Caco-2 (cell line): ENCODE results near the gene ATOX1. TPM values are rescaled to one million over a fixed set of nuclear protein-coding genes. Genes with fewer than 3 reads are reported as not detected.

Experiments
- BruUV-seq: library from RNA; stranded (reverse); fragments of 400-500 nt; replicated peaks from 2 replicates; lab custom pipeline; 2021; lab: Mats Ljungman, UMichigan
- CTCF ChIA-PET: fragments of 300-600 bp; sonication (Branson Sonifier 250); formaldehyde crosslinking; loops from one replicate; lab custom pipeline; 2022; ENCODE audit warnings: antibody characterized with exemption; lab: Charles Lee
- POLR2A ChIA-PET: fragments of 300-600 bp; sonication (Branson Sonifier 250); formaldehyde crosslinking; loops from one replicate; lab custom pipeline; 2022; ENCODE audit warnings: antibody characterized with exemption; lab: Charles Lee
- DNase-seq, 2 experiments: peaks; one replicate each; pipeline versions ENCODE4 v3.0.0 to v3.0.0-alpha.2; 2020 to 2022
- H3K27me3 ChIP-seq: replicated peaks from 2 replicates; pipeline ENCODE4 v1.6.0; 2011; ENCODE audit warnings: low read length; ENCODE audit not compliant: control insufficient read depth, insufficient read depth
- H3K36me3 ChIP-seq: 2 replicates; pipeline ENCODE4 v1.5.1; 2011; ENCODE audit warnings: low read length; ENCODE audit not compliant: control insufficient read depth, insufficient read depth
- H3K4me1 ChIP-seq: fragments of 250-450 bp; sonication (Bioruptor Pico); 2 replicates; pipeline ENCODE4 v1.5.1; 2020; ENCODE audit warnings: mild to moderate bottlenecking
- H3K4me3 ChIP-seq: 2 replicates; pipeline ENCODE4 v1.5.1; 2011; ENCODE audit warnings: low read depth, mild to moderate bottlenecking, control low read depth, low read length
- H3K9me3 ChIP-seq: fragments of 250-450 bp; sonication (Bioruptor Pico); 2 replicates; pipeline ENCODE4 v1.5.1; 2020; ENCODE audit warnings: mild to moderate bottlenecking, moderate library complexity
- H3K27ac Mint-ChIP-seq: one replicate; pipeline ENCODE4 v1.8.0; 2022; ENCODE audit warnings: mixed read lengths; ENCODE audit not compliant: unreplicated experiment
- H3K27me3 Mint-ChIP-seq: one replicate; pipeline ENCODE4 v1.8.0; 2022; ENCODE audit warnings: mixed read lengths; ENCODE audit not compliant: insufficient read depth, unreplicated experiment
- H3K36me3 Mint-ChIP-seq: one replicate; pipeline ENCODE4 v1.8.0; 2022; ENCODE audit warnings: mild to moderate bottlenecking, mixed read lengths; ENCODE audit not compliant: insufficient read depth, unreplicated experiment
- H3K4me1 Mint-ChIP-seq: one replicate; pipeline ENCODE4 v1.8.0; 2022; ENCODE audit warnings: low read depth, mixed read lengths; ENCODE audit not compliant: unreplicated experiment
- H3K4me3 Mint-ChIP-seq: one replicate; pipeline ENCODE4 v1.8.0; 2022; ENCODE audit warnings: mild to moderate bottlenecking, moderate library complexity, mixed read lengths; ENCODE audit not compliant: unreplicated experiment
- H3K9me3 Mint-ChIP-seq: one replicate; pipeline ENCODE4 v1.8.0; 2022; ENCODE audit warnings: mixed read lengths; ENCODE audit not compliant: unreplicated experiment
- CTCF ChIP-seq, 2 experiments: fragments of 200-600 bp in 1 of 2; IDR thresholded peaks; 1 replicate in 1 of 2; 2 replicates in 1 of 2; pipeline versions ENCODE4 v1.5.1 to v1.8.0; 2011 to 2022; ENCODE audit warnings: antibody characterized with exemption in 1 of 2, control low read depth in 1 of 2, inconsistent platforms in 1 of 2, low read depth in 1 of 2, low read length in 1 of 2, mild to moderate bottlenecking in 1 of 2, moderate library complexity in 1 of 2; ENCODE audit not compliant: insufficient read depth in 1 of 2, severe bottlenecking in 1 of 2, unreplicated experiment in 1 of 2
- intact Hi-C: fragments of 100-400 bp; cut with micrococcal nuclease; formaldehyde crosslinking; loops from one replicate; pipeline ENCODE4 v1.10.0; 2022; ENCODE audit not compliant: unreplicated experiment
- total RNA-seq: library from RNA; stranded (reverse); gene quantifications from 2 replicates; pipeline ENCODE4 v1.2.3, GENCODE V29; 2022

The ATOX1 gene
- total RNA-seq, 1 experiment from 2014 or later = 135 TPM

- H3K27ac Mint-ChIP-seq = no peak overlapping the region
- ChIA-PET CTCF (no interaction called here), POLR2A (no interaction called here)
- BruUV-seq = no TSS peak
- no peak for DNase-seq
- intact Hi-C loops = no loop called here
- TF ChIP-seq CTCF (IDR thresholded peaks at IDR 0.05; ENCODE audit: insufficient read depth in 1 of 2, low read depth in 1 of 2, low read length in 1 of 2, severe bottlenecking in 1 of 2, unreplicated experiment in 1 of 2) = no peak
- H3K27me3 Mint-ChIP-seq = no peaks in the 10 kb centered on the region
- H3K9me3 Mint-ChIP-seq = no peaks in the 10 kb centered on the region
- Histone ChIP-seq H3K4me1 (peaks cover 16% of the 10 kb centered on the region), H3K4me3 (no peak overlapping the region), H3K9me3 (no peaks in the 10 kb centered on the region), H3K27me3 (no peaks in the 10 kb centered on the region), H3K36me3 (no peaks in the 10 kb centered on the region)
- H3K4me3 Mint-ChIP-seq = no peak overlapping the region
- H3K36me3 Mint-ChIP-seq = no peaks in the 10 kb centered on the region
- H3K4me1 Mint-ChIP-seq = peaks cover 27% of the 10 kb centered on the region
Measured at GRCh38 chr5:151706906-151707305, 51.5 kb downstream of the ATOX1 start.

GRCh38 chr5:151703780-151704179, 54.7 kb downstream of the ATOX1 start:
- TF ChIP-seq CTCF (IDR thresholded peaks at IDR 0.05; ENCODE audit: insufficient read depth in 1 of 2, low read depth in 1 of 2, low read length in 1 of 2, severe bottlenecking in 1 of 2, unreplicated experiment in 1 of 2) = no peak
- Mint-ChIP-seq H3K4me1 (peaks cover 37% of the 10 kb centered on the region), H3K9me3 (no peaks in the 10 kb centered on the region), H3K4me3 (no peak overlapping the region), H3K27ac (no peak overlapping the region), H3K27me3 (no peaks in the 10 kb centered on the region), H3K36me3 (no peaks in the 10 kb centered on the region)
- Histone ChIP-seq H3K9me3 (no peaks in the 10 kb centered on the region), H3K4me3 (no peak overlapping the region), H3K36me3 (no peaks in the 10 kb centered on the region), H3K4me1 (peaks cover 27% of the 10 kb centered on the region), H3K27me3 (no peaks in the 10 kb centered on the region)
- intact Hi-C loops = no loop called here
- CTCF ChIA-PET = interaction anchor here (0.6 to 2.5 kb wide), 3 partner anchors 36 to 52 kb away, joined by 3 to 8 read pairs (median 3); no protein-coding TSS in a partner anchor
- BruUV-seq = no TSS peak
- POLR2A ChIA-PET = no interaction called here
- DNase-seq = no peak

GRCh38 chr5:151703227-151703626, 55.2 kb downstream of the ATOX1 start:
- peaks cover 33% of the 10 kb centered on the region for H3K4me1 Mint-ChIP-seq
- no peaks in the 10 kb centered on the region for H3K27me3 Mint-ChIP-seq
- no peak overlapping the region for H3K4me3 Mint-ChIP-seq
- CTCF ChIA-PET = interaction anchor here (0.6 to 2.5 kb wide), 3 partner anchors 36 to 51 kb away, joined by 3 to 8 read pairs (median 3); no protein-coding TSS in a partner anchor
- Histone ChIP-seq H3K27me3 (no peaks in the 10 kb centered on the region), H3K4me3 (no peak overlapping the region), H3K4me1 (peaks cover 31% of the 10 kb centered on the region), H3K9me3 (no peaks in the 10 kb centered on the region), H3K36me3 (no peaks in the 10 kb centered on the region)
- TF ChIP-seq CTCF (IDR thresholded peaks at IDR 0.05; ENCODE audit: insufficient read depth in 1 of 2, low read depth in 1 of 2, low read length in 1 of 2, severe bottlenecking in 1 of 2, unreplicated experiment in 1 of 2) = no peak
- H3K27ac Mint-ChIP-seq = no peak overlapping the region
- no peaks in the 10 kb centered on the region for H3K36me3 Mint-ChIP-seq
- no peak for DNase-seq
- BruUV-seq = no TSS peak
- intact Hi-C loops = no loop called here
- H3K9me3 Mint-ChIP-seq = no peaks in the 10 kb centered on the region
- POLR2A ChIA-PET = no interaction called here
